Hematopoietic multipotent progenitor cell treated with erythropoietin and hydrocortisone succinate and interleukin-3 and kit ligand, for 17 days (in vitro differentiated cells): ENCODE results near the gene ASH1L.
"Not testable (repeated sequence)": the region's sequence is repeated elsewhere in the genome, so short reads cannot be mapped to it uniquely, and the experiment has no call there.

ENCODE experiments used
- DNase-seq: peaks from one replicate; pipeline ENCODE4 v3.0.0-alpha.2; 2015; ENCODE audit warnings: low spot score

The ASH1L gene

GRCh38 chr1:155307247-155307740 is 255.3 kb downstream of the ASH1L start:
- DNase-seq, result peak; percentile 51

- no peak for DNase-seq
These were observed 256.7 kb downstream of the ASH1L start for GRCh38 chr1:155305881-155306391.

GRCh38 chr1:155304558-155305063 is 258.0 kb downstream of the ASH1L start:
- DNase-seq, result no peak

- DNase-seq, result peak; percentile 39
These were observed 261.2 kb downstream of the ASH1L start, which contains the start of gene PKLR for GRCh38 chr1:155301342-155301841. Gene PKLR (minus strand): TSS chr1:155301438. CDS start chr1:155301395, 43 bp downstream.

GRCh38 chr1:155300553-155301329 is 261.9 kb downstream of the ASH1L start:
- DNase-seq, result no peak

GRCh38 chr1:155300024-155300423 is 262.6 kb downstream of the ASH1L start:
- no peak for DNase-seq

- no peak for DNase-seq
These were observed 265.2 kb downstream of the ASH1L start for GRCh38 chr1:155297384-155297783.

GRCh38 chr1:155296661-155297060 is 265.9 kb downstream of the ASH1L start:
- DNase-seq, result no peak

GRCh38 chr1:155295942-155296267 is 266.7 kb downstream of the ASH1L start:
- DNase-seq, result no peak

- no peak for DNase-seq
These were observed 267.2 kb downstream of the ASH1L start for GRCh38 chr1:155295183-155295941.

- no peak for DNase-seq
These were observed 268.0 kb downstream of the ASH1L start for GRCh38 chr1:155294520-155295182.

GRCh38 chr1:155293086-155293749 is 269.4 kb downstream of the ASH1L start:
- no peak for DNase-seq

GRCh38 chr1:155291006-155291405 is 271.6 kb downstream of the ASH1L start:
- not testable (repeated sequence) for DNase-seq

GRCh38 chr1:155287987-155288543 is 274.5 kb downstream of the ASH1L start:
- DNase-seq, result no peak

- DNase-seq, result no peak
These were observed 276.1 kb downstream of the ASH1L start for GRCh38 chr1:155286544-155286943.

GRCh38 chr1:155285631-155286044 is 277.0 kb downstream of the ASH1L start:
- no peak for DNase-seq
